Gastroesophageal sphincter (tissue), 4 donors: ENCODE measurements around the gene DPM2. TPM values are rescaled to one million over a fixed set of nuclear protein-coding genes. Genes with fewer than 3 reads are reported as not detected.

Source experiments
- ATAC-seq: fragments of 150-250 bp; one replicate; pipeline ENCODE4 v1.9.1; 2016; ENCODE audit warnings: mild to moderate bottlenecking, moderate library complexity
- H3K27ac ChIP-seq, 4 donors: fragments of 200-600 bp; sonication (generic) in 3 of 4; 1 replicate in 3 of 4; 2 replicates in 1 of 4; pipeline ENCODE4 v1.5.1; 2016 to 2019
- H3K27me3 ChIP-seq: fragments of 200-600 bp; sonication (generic); one replicate; pipeline ENCODE4 v1.5.1; 2019
- H3K36me3 ChIP-seq, 2 donors: fragments of 200-600 bp; sonication (generic); one replicate each; pipeline ENCODE4 v1.5.1; 2019; ENCODE audit warnings: control low read depth in 1 of 2
- H3K4me1 ChIP-seq, 3 donors: fragments of 200-600 bp; sonication (generic); 1 replicate in 2 of 3; 2 replicates in 1 of 3; pipeline ENCODE4 v1.5.1; 2016 to 2019; ENCODE audit warnings: control low read depth in 2 of 3
- H3K4me3 ChIP-seq, 2 donors: fragments of 200-600 bp; sonication (generic); one replicate each; pipeline ENCODE4 v1.5.1; 2019; ENCODE audit warnings: mild to moderate bottlenecking in 1 of 2, moderate library complexity in 1 of 2
- H3K9me3 ChIP-seq, 3 donors: fragments of 200-600 bp; sonication (generic); one replicate each; pipeline ENCODE4 v1.5.1; 2017 to 2019; ENCODE audit warnings: control low read depth in 2 of 3
- EP300 ChIP-seq: sonication (generic); formaldehyde crosslinking; IDR thresholded peaks from one replicate; pipeline ENCODE4 v1.6.1; 2017; ENCODE audit warnings: antibody characterized with exemption, mild to moderate bottlenecking
- POLR2A ChIP-seq, 2 donors: fragments of 450-650 bp; IDR thresholded peaks; one replicate each; pipeline ENCODE4 v1.6.1; 2017; ENCODE audit warnings: antibody characterized with exemption in 2 of 2, mild to moderate bottlenecking in 2 of 2, moderate library complexity in 1 of 2
- POLR2AphosphoS5 ChIP-seq: sonication (generic); formaldehyde crosslinking; IDR thresholded peaks from one replicate; pipeline ENCODE4 v1.6.1; 2017; ENCODE audit warnings: antibody characterized with exemption
- WGBS, 2 donors: methylation state at CpG; one replicate each; pipeline ENCODE4 v1.1.5; 2018; ENCODE audit warnings: low coverage in 1 of 2; 5-methylcytosine and 5-hydroxymethylcytosine counted together
- total RNA-seq, 4 donors: library from RNA; depleted of rRNA; stranded (reverse); fragments of >200 nt; gene quantifications; one replicate each; pipeline ENCODE4 v1.1.0, GENCODE V29; 2016
- TF ChIP-seq, protein P1 (sequence below), 4 experiments: fragments of 200-600 bp in 2 of 4; fragments of 450-650 bp in 2 of 4; sonication (generic) in 1 of 4; IDR thresholded peaks; one replicate each; pipeline ENCODE4 v1.5.1; 2017 to 2019; ENCODE audit warnings: antibody characterized with exemption in 4 of 4, mild to moderate bottlenecking in 2 of 4, moderate library complexity in 2 of 4

Gene DPM2
- total RNA-seq, 4 donors from 2014 or later, result 8.9 to 15.0 (median 11.2) TPM

DNA sequence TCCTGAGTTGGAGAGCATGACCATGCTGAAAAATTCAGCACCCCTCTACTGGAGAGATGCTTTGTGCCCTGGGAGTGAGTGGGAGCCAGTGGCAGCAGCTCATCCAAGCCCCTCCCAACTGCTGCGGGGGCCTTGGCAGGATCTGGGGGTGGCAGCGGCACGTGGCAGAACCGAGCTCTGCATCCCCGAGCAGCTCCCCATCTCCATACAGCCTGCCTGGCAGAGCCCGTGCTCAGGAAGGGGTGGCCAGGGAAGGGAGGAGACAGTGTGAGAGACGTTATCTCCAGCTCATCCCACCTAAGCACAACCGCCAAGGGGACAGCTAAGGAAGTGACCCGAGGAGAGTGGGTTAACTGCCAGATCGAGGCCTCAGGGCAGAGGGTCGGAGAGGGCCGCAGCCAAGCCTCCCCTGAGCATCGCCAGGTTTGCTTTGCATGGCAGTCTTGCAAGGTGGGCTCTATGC lies 17.2 kb upstream of the DPM2 start:
- WGBS, 2 donors, result no CpG with 5 or more reads among the region's 13 CpGs
- Histone ChIP-seq H3K4me1 (peaks cover 2 to 74% (median 31%) of the 10 kb centered on the region in 3 donors), H3K27me3 (no peaks in the 10 kb centered on the region), H3K4me3 (no peak overlapping the region), H3K27ac (peak overlapping the region in 3 of 4 donors; percentile 66 to 78 (median 75)), H3K36me3 (no peaks in the 10 kb centered on the region), H3K9me3 (no peaks in the 10 kb centered on the region)
- no peak for ATAC-seq
- TF ChIP-seq POLR2AphosphoS5 (no peak), POLR2A (IDR thresholded peaks at IDR 0.05) (no peak), EP300 (no peak)
- TF ChIP-seq, protein P1, sequence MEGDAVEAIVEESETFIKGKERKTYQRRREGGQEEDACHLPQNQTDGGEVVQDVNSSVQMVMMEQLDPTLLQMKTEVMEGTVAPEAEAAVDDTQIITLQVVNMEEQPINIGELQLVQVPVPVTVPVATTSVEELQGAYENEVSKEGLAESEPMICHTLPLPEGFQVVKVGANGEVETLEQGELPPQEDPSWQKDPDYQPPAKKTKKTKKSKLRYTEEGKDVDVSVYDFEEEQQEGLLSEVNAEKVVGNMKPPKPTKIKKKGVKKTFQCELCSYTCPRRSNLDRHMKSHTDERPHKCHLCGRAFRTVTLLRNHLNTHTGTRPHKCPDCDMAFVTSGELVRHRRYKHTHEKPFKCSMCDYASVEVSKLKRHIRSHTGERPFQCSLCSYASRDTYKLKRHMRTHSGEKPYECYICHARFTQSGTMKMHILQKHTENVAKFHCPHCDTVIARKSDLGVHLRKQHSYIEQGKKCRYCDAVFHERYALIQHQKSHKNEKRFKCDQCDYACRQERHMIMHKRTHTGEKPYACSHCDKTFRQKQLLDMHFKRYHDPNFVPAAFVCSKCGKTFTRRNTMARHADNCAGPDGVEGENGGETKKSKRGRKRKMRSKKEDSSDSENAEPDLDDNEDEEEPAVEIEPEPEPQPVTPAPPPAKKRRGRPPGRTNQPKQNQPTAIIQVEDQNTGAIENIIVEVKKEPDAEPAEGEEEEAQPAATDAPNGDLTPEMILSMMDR (IDR thresholded peaks at IDR 0.05), result no peak

DNA sequence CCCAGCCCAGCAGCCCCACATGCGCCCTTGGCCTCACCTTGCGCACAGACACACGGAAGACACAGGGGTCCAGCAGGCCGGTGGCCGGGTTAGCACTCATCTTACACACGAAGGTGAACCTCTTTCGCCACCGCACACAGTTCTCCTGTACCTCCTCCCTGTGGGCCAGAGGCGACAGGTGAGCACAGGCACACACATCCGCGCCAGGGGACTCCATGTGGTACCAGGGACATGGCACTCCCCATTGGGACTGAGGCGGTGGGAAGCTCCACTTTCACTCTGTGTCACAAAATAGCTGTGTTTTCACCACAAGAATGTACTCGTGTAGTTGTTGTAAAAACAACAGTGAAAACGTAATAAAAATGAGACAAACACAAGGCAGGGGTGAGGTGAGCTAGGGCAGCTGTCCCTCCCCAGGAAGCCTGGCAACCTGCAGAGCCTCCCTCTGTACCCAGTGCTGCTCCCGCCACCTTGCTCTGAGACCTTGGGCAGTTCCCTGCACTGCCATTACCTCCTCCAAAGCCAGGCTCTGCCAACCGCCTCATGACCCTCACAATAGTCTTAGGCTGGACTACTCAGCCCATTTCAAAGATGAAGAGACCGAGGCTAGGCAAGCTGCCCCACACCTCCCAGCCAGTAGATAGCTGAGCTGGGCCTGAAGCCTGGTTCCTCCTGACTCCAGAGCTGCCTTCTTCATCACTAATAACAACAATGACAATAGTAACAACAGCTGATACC lies 16.3 kb upstream of the DPM2 start:
- WGBS, 2 donors, result 51 to 96% methylated on average over 3 to 4 of the region's 17 CpGs
- no peak overlapping the region for H3K4me3 ChIP-seq
- H3K36me3 ChIP-seq, result no peaks in the 10 kb centered on the region
- TF ChIP-seq, protein P1 (IDR thresholded peaks at IDR 0.05), result no peak
- TF ChIP-seq EP300, result no peak
- no peak for TF ChIP-seq POLR2A (IDR thresholded peaks at IDR 0.05)
- no peak for TF ChIP-seq POLR2AphosphoS5
- ATAC-seq, result no peak
- peaks cover 2 to 73% (median 30%) of the 10 kb centered on the region in 3 donors for H3K4me1 ChIP-seq
- H3K27ac ChIP-seq, result peak overlapping the region in 2 of 4 donors; percentile 66 to 75
- no peaks in the 10 kb centered on the region for H3K9me3 ChIP-seq
- H3K27me3 ChIP-seq, result no peaks in the 10 kb centered on the region

DNA sequence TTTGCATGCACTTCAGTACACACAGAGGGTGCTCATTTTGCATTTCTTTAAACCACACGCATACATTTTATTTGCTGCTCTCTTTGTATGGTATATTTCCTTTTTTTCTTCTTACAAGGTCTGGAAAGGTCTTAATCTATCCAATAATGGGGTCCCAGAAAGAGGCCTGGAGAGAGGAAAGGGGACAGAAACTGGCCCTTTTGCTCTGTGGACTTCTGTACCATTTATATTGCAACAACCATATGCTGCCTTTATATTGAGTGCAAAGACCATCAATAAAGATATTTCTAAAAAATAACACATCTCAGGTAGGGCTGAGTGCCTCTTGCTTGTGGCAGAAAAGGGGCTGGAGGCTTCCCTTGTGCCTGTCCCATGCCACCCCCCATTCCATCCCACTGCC lies 15.5 kb upstream of the DPM2 start:
- Histone ChIP-seq H3K36me3 (peaks cover 0 to 1% of the 10 kb centered on the region in 2 donors), H3K27me3 (no peaks in the 10 kb centered on the region), H3K4me1 (peaks cover 2 to 79% (median 30%) of the 10 kb centered on the region in 3 donors), H3K27ac (peak overlapping the region in 1 of 4 donors; percentile 16), H3K9me3 (no peaks in the 10 kb centered on the region), H3K4me3 (no peak overlapping the region)
- ATAC-seq, result no peak
- TF ChIP-seq POLR2A (IDR thresholded peaks at IDR 0.05) (no peak), EP300 (no peak), POLR2AphosphoS5 (no peak)
- TF ChIP-seq, protein P1 (IDR thresholded peaks at IDR 0.05), result no peak
- WGBS, 2 donors, result 65% methylated on average over 1 of the region's 1 CpG; no CpG with 5 or more reads in 1 of the 2 donors

DNA sequence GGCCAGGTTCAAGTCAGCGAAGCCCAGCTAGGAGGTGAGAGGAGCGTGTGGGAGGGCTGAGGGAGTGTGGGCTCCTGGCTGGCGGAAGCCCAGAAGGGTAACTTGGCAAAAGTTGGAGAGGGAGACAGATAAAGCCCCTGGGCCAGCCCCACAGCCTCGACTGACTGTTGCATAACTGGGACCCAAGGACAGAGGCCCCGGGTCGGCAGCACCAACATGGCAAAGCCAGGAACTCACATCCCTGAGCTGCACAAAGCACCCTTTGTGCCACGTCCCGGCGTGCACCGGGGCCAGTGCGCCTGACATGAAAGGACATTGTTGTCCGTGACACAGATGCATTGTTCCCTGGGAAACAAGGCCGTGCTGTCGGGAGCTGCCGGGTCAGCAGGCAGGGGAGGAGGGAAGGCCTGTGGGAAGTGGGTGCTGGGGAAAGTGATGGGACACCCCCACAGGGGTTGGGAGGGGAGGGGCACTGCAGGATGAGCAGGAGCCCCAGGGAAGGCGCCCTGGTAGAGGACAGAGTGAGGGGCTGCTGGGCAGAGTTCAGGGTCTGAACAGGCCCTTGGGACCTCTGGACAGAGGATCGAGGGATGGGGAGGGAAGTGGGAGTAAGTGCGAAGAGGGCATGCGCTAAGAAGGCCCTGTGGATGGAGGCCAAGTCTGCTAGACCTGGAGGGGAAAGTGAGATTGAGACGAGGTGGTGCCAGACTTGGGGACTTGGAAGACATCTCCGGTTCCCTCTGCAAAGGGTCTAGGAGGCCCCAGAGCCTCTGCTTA lies 13.0 kb upstream of the DPM2 start:
- no peak for ATAC-seq
- no peaks in the 10 kb centered on the region for H3K9me3 ChIP-seq
- peak overlapping the region in 1 of 2 donors; percentile 17 for H3K4me3 ChIP-seq
- no peaks in the 10 kb centered on the region for H3K27me3 ChIP-seq
- no peak for TF ChIP-seq EP300
- peak in 1 of 2 donors; percentile 15 for TF ChIP-seq POLR2A (IDR thresholded peaks at IDR 0.05)
- TF ChIP-seq POLR2AphosphoS5, result peak; percentile 39
- TF ChIP-seq, protein P1 (IDR thresholded peaks at IDR 0.05), result no peak
- peaks cover 2 to 91% (median 27%) of the 10 kb centered on the region in 3 donors for H3K4me1 ChIP-seq
- peaks cover 0 to 15% of the 10 kb centered on the region in 2 donors for H3K36me3 ChIP-seq
- peak overlapping the region in 3 of 4 donors; percentile 58 to 62 (median 60) for H3K27ac ChIP-seq
- whole genome bisulfite sequencing, 2 donors, result 55 to 100% methylated on average over 1 to 13 of the region's 21 CpGs
